Mucosa of rectum (tissue), 2 donors: ENCODE measurements around the gene EML1.

Experiments
- H3K27ac ChIP-seq, 2 donors: one replicate each; pipeline ENCODE4 v1.7.0; 2013; ENCODE audit warnings: inconsistent platforms in 2 of 2, low read depth in 2 of 2, low read length in 2 of 2
- H3K27me3 ChIP-seq, 2 donors: one replicate each; pipeline ENCODE4 v1.7.0; 2013; ENCODE audit warnings: low read length in 2 of 2; ENCODE audit not compliant: control insufficient read depth in 2 of 2, insufficient read depth in 2 of 2
- H3K36me3 ChIP-seq, 2 donors: one replicate each; pipeline ENCODE4 v1.7.0; 2013; ENCODE audit warnings: low read length in 2 of 2; ENCODE audit not compliant: control insufficient read depth in 2 of 2, insufficient read depth in 2 of 2
- H3K4me1 ChIP-seq, 2 donors: one replicate each; pipeline ENCODE4 v1.7.0; 2013; ENCODE audit warnings: low read length in 2 of 2, mild to moderate bottlenecking in 1 of 2; ENCODE audit not compliant: control insufficient read depth in 2 of 2, insufficient read depth in 2 of 2
- H3K4me3 ChIP-seq, 2 donors: one replicate each; pipeline ENCODE4 v1.7.0; 2013; ENCODE audit warnings: low read length in 2 of 2
- H3K9ac ChIP-seq, 2 donors: one replicate each; pipeline ENCODE4 v1.7.0; 2013; ENCODE audit warnings: low read length in 2 of 2, low read depth in 1 of 2, mild to moderate bottlenecking in 1 of 2
- H3K9me3 ChIP-seq, 2 donors: one replicate each; pipeline ENCODE4 v1.7.0; 2013; ENCODE audit warnings: low read length in 2 of 2; ENCODE audit not compliant: control insufficient read depth in 2 of 2
- donor health status: healthy.
- donor health status: Normal muscosa, but diverticular disease.

EML1 gene

DNA sequence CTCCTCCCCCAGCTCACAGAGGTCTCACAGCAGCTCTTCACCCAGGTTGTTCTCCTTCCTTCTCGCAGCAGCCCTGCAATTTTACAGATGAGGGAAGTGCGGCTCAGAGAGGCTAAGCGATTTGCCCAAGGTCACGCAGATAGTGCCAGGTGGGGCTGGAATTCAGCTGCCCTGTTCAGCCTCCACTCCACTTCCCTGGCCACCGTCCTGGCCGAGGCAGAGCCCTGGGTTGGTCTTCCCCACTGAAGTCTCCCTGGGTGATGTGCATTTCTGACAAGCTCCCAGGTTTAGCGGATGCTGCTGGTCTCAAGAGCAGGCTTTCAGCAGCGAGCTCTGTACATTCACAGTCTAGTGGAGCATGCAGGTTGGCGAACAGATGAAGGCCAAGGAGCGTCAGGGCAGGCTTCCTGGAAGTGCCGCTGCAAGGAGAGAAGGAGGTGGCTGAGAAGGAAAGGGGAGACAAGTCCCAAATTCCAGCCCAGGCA, 28.9 kb upstream of the EML1 start:
- Histone ChIP-seq H3K4me1 (no peaks in the 10 kb centered on the region), H3K36me3 (no peaks in the 10 kb centered on the region), H3K9ac (no peak overlapping the region), H3K27me3 (peaks cover 0 to 3% of the 10 kb centered on the region in 2 donors), H3K4me3 (no peak overlapping the region), H3K27ac (no peak overlapping the region), H3K9me3 (no peaks in the 10 kb centered on the region)

DNA sequence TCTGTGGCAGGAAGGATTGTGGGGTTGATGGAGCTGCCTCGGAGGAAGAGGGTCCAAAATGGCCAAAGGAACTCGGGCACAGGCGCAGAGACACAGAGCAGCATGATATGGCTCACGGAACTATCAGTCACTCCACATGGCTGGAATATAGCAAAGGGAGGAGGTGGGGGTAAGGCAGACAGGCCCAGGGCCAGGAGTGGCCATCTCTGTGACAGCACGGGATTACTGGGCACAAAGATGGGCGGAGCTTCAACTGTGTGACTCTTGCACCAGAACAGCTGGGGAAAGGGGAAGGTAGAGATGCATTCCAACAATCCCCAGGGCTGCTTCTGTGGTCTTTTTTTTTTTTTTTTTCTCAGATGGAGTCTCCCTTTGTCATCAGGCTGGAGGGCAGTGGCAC, 24.8 kb upstream of the EML1 start:
- peaks cover 0 to 3% of the 10 kb centered on the region in 2 donors for H3K27me3 ChIP-seq
- H3K36me3 ChIP-seq, result no peaks in the 10 kb centered on the region
- H3K9me3 ChIP-seq, result no peaks in the 10 kb centered on the region
- H3K4me3 ChIP-seq, result no peak overlapping the region
- H3K27ac ChIP-seq, result no peak overlapping the region
- H3K4me1 ChIP-seq, result no peaks in the 10 kb centered on the region
- no peak overlapping the region for H3K9ac ChIP-seq

DNA sequence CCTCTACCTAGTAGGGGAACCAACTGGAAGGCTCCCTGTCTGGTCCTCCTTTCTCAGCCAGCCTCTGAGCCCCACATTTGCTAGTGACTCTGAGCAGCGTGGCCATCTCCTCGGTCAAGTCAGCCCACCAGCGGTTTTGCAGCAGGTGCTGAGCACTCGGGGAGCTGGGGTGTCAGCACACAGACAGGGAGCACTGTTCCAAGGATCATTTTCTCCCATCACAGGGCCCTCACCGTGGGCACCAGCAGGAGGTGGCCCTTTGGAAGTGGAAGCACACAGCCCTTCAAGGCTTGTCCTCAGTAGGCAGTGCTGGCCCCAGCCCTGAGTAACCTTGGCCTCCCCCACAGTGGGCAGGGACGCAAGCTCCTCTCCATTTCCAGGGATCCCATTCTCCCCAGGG, 24.1 kb upstream of the EML1 start:
- no peak overlapping the region for H3K27ac ChIP-seq
- H3K4me1 ChIP-seq, result peaks cover under 1 to 1% of the 10 kb centered on the region in 2 donors
- peaks cover 0 to 3% of the 10 kb centered on the region in 2 donors for H3K27me3 ChIP-seq
- H3K9ac ChIP-seq, result no peak overlapping the region
- H3K36me3 ChIP-seq, result no peaks in the 10 kb centered on the region
- H3K9me3 ChIP-seq, result no peaks in the 10 kb centered on the region
- no peak overlapping the region for H3K4me3 ChIP-seq

DNA sequence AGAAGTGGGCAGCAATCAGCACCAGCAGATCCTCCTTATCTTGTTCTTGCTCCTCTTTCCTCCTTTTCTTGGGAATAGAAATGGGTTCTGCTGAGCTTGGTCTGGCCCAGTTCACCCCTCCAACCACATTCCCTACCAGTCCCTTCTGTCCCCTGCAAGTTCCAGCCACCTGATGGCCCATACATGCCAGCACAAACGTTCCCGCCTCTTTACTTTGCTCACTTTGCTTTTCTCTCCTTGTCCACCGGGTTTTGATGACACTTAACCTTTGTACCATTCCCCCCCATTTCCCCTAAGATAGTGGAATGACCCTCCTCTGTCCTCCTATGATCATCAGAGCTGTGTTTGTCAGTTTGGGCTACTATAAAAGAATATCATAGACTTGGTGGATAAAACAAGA, 23.4 kb upstream of the EML1 start:
- Histone ChIP-seq H3K9ac (no peak overlapping the region), H3K9me3 (no peaks in the 10 kb centered on the region), H3K27me3 (no peaks in the 10 kb centered on the region), H3K36me3 (no peaks in the 10 kb centered on the region), H3K4me1 (peaks cover 5 to 7% of the 10 kb centered on the region in 2 donors), H3K4me3 (no peak overlapping the region), H3K27ac (no peak overlapping the region)

- Histone ChIP-seq H3K36me3 (no peaks in the 10 kb centered on the region), H3K27me3 (no peaks in the 10 kb centered on the region), H3K9me3 (no peaks in the 10 kb centered on the region), H3K27ac (peak overlapping the region in 1 of 2 donors; percentile 46), H3K9ac (no peak overlapping the region), H3K4me1 (peaks cover 5 to 7% of the 10 kb centered on the region in 2 donors), H3K4me3 (no peak overlapping the region)
Observed at GRCh38 chr14:99772371-99773283, 20.6 kb upstream of the EML1 start.

GRCh38 chr14:99773521-99774497, 19.4 kb upstream of the EML1 start:
- peaks cover 5 to 7% of the 10 kb centered on the region in 2 donors for H3K4me1 ChIP-seq
- no peaks in the 10 kb centered on the region for H3K27me3 ChIP-seq
- H3K27ac ChIP-seq, result peak overlapping the region; percentile 2 to 57
- H3K9ac ChIP-seq, result no peak overlapping the region
- no peaks in the 10 kb centered on the region for H3K36me3 ChIP-seq
- H3K4me3 ChIP-seq, result no peak overlapping the region
- H3K9me3 ChIP-seq, result no peaks in the 10 kb centered on the region

DNA sequence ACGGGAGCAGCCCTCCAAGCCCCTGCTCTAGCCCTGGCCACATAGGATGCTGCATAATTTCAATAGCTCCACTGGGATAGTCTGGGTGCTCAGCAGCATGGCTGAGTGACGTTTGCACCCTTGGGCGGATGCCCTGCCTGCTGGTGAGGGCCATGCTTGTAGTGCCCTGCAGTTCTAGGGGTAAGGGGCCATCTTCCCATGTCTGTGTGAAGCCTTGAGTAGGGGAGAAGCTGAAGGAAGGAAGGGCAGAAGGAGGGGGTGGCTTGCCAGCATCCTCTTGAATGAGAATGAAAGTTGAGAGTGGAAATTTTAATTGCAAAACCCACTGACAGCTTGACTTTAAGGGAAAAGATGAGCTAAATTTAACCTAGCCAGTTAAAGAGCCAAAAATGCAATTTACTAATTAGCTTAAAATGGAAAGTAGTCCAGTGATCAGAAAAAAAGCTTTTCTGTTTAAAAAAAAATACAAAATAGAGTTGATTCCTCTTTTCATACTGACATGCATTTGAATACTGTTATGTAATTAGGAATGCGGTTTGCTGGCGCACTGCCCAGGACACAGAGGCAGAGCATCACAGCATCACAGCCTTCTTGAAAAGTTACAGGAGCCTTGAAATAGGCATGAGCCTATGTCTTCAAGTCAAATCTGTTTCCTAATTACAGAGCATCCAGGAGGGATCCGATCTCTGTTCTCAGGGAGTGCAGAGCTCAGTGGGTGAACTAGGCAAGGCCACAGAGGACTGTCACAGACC, 18.5 kb upstream of the EML1 start:
- Histone ChIP-seq H3K9me3 (no peaks in the 10 kb centered on the region), H3K9ac (no peak overlapping the region), H3K4me3 (no peak overlapping the region), H3K36me3 (no peaks in the 10 kb centered on the region), H3K27ac (peak overlapping the region; percentile 2 to 57), H3K4me1 (peaks cover 5 to 7% of the 10 kb centered on the region in 2 donors), H3K27me3 (no peaks in the 10 kb centered on the region)

DNA sequence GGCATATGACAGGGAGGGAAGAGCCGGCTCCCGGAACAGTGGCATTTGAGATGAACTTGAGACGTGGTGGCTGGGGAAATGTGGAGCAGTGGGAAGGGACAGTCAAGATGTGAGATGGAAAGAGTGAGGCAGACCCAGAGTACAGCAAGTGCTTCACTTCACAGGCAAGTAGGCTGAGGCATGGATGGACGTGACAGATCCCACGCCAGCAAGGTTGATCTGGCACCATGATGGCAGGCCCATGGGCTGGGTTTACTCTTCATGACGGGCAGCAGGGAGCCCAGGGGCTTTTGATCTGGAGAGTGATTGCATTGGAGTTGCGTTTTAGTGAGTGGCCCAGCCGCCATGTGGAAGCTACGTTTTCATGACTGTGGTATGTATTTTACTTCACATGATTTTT, 17.9 kb upstream of the EML1 start:
- peaks cover 5 to 7% of the 10 kb centered on the region in 2 donors for H3K4me1 ChIP-seq
- no peaks in the 10 kb centered on the region for H3K36me3 ChIP-seq
- no peak overlapping the region for H3K4me3 ChIP-seq
- no peak overlapping the region for H3K9ac ChIP-seq
- no peaks in the 10 kb centered on the region for H3K9me3 ChIP-seq
- H3K27me3 ChIP-seq, result no peaks in the 10 kb centered on the region
- peak overlapping the region in 1 of 2 donors; percentile 53 for H3K27ac ChIP-seq

DNA sequence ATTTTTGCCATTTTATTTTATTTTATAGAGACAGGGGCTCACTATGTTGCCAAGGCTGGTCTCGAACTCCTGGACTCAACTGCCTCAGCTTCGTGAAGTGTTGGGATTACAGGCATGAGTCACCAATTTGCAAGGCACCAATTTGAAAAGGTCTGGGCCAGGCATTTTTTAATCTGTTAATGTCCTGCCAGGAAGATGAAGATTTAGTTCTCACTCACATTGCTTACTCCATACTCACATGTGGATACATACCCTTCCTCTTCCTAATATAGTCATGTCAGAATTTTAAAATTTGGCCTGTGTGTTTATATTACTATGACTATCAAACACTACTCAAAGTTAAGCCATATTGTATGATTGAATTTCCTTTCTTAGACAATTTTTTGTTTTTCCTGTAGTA, 15.3 kb upstream of the EML1 start:
- no peaks in the 10 kb centered on the region for H3K27me3 ChIP-seq
- no peaks in the 10 kb centered on the region for H3K36me3 ChIP-seq
- H3K9ac ChIP-seq, result no peak overlapping the region
- no peak overlapping the region for H3K27ac ChIP-seq
- H3K9me3 ChIP-seq, result no peaks in the 10 kb centered on the region
- H3K4me3 ChIP-seq, result no peak overlapping the region
- peaks cover 5 to 7% of the 10 kb centered on the region in 2 donors for H3K4me1 ChIP-seq
